ENCODE measurements around the gene MAML2. TPM values are rescaled to one million over a fixed set of nuclear protein-coding genes. Genes with fewer than 3 reads are reported as not detected.

MAML2 gene
- total RNA-seq, 2 experiments from 2014 or later = 11.8 to 12.5 TPM

GRCh38 chr11:96101146-96101545, 241.8 kb downstream of the MAML2 start:
- ATAC-seq = no peak
- H3K27me3 Mint-ChIP-seq = no peaks in the 10 kb centered on the region
- intact Hi-C loops (cut with micrococcal nuclease) = no loop called here
- CTCF ChIA-PET = interaction anchor here (0.8 to 1.5 kb wide), 5 partner anchors 9 to 241 kb away, joined by 3 to 4 read pairs (median 3); no protein-coding TSS in a partner anchor
- H3K4me1 Mint-ChIP-seq (ENCODE audit: low read depth) = peaks cover 48% of the 10 kb centered on the region
- H3K27ac Mint-ChIP-seq = no peak overlapping the region
- H3K36me3 Mint-ChIP-seq (ENCODE audit: low read depth) = peaks cover 22% of the 10 kb centered on the region
- H3K4me3 Mint-ChIP-seq = no peak overlapping the region
- no peak for DNase-seq
- POLR2A ChIA-PET = interaction anchor here (1.4 to 1.7 kb wide), 2 partner anchors 10 to 241 kb away, joined by 4 to 5 read pairs; no protein-coding TSS in a partner anchor
- H3K9me3 Mint-ChIP-seq = peaks cover 1% of the 10 kb centered on the region
- no peak for TF ChIP-seq CTCF (IDR thresholded peaks at IDR 0.05)

GRCh38 chr11:96098511-96099241, 244.3 kb downstream of the MAML2 start:
- Mint-ChIP-seq H3K4me3 (no peak overlapping the region), H3K36me3 (ENCODE audit: low read depth) (peaks cover 16% of the 10 kb centered on the region), H3K27me3 (no peaks in the 10 kb centered on the region), H3K4me1 (ENCODE audit: low read depth) (peaks cover 51% of the 10 kb centered on the region), H3K9me3 (peaks cover 1% of the 10 kb centered on the region), H3K27ac (no peak overlapping the region)
- CTCF ChIA-PET = interaction anchor here (1.0 to 1.3 kb wide), 2 partner anchors 9 to 20 kb away, joined by 3 read pairs; no protein-coding TSS in a partner anchor
- DNase-seq (no peak), ATAC-seq (no peak)
- intact Hi-C loops (cut with micrococcal nuclease) = no loop called here
- no peak for TF ChIP-seq CTCF (IDR thresholded peaks at IDR 0.05)
- POLR2A ChIA-PET = interaction anchor here (1.3 to 1.5 kb wide), 3 partner anchors 9 to 144 kb away, joined by 3 to 4 read pairs (median 3); no protein-coding TSS in a partner anchor

GRCh38 chr11:96097844-96098421, 245.1 kb downstream of the MAML2 start:
- H3K27me3 Mint-ChIP-seq = no peaks in the 10 kb centered on the region
- peaks cover 1% of the 10 kb centered on the region for H3K9me3 Mint-ChIP-seq
- no peak for DNase-seq
- intact Hi-C loops (cut with micrococcal nuclease) = no loop called here
- peaks cover 21% of the 10 kb centered on the region for H3K36me3 Mint-ChIP-seq (ENCODE audit: low read depth)
- no peak for TF ChIP-seq CTCF (IDR thresholded peaks at IDR 0.05)
- ChIA-PET CTCF (no interaction called here), POLR2A (no interaction called here)
- H3K4me3 Mint-ChIP-seq = no peak overlapping the region
- H3K27ac Mint-ChIP-seq = no peak overlapping the region
- no peak for ATAC-seq
- H3K4me1 Mint-ChIP-seq (ENCODE audit: low read depth) = peaks cover 54% of the 10 kb centered on the region

- Mint-ChIP-seq H3K9me3 (peaks cover 1% of the 10 kb centered on the region), H3K36me3 (ENCODE audit: low read depth) (peaks cover 31% of the 10 kb centered on the region), H3K4me1 (ENCODE audit: low read depth) (peaks cover 66% of the 10 kb centered on the region), H3K4me3 (no peak overlapping the region), H3K27ac (no peak overlapping the region), H3K27me3 (no peaks in the 10 kb centered on the region)
- no peak for ATAC-seq
- intact Hi-C loops (cut with micrococcal nuclease) = no loop called here
- no peak for TF ChIP-seq CTCF (IDR thresholded peaks at IDR 0.05)
- no peak for DNase-seq
- ChIA-PET POLR2A (no interaction called here), CTCF (no interaction called here)
These were observed 246.6 kb downstream of the MAML2 start for GRCh38 chr11:96096360-96096759.

GRCh38 chr11:96095884-96096303, 247.1 kb downstream of the MAML2 start:
- Mint-ChIP-seq H3K36me3 (ENCODE audit: low read depth) (peaks cover 31% of the 10 kb centered on the region), H3K4me1 (ENCODE audit: low read depth) (peaks cover 69% of the 10 kb centered on the region), H3K27ac (no peak overlapping the region), H3K27me3 (no peaks in the 10 kb centered on the region), H3K9me3 (peaks cover 1% of the 10 kb centered on the region), H3K4me3 (no peak overlapping the region)
- DNase-seq (no peak), ATAC-seq (no peak)
- POLR2A ChIA-PET = interaction anchor here (0.8 kb wide), 1 partner anchor 49 kb away, joined by 3 read pairs; no protein-coding TSS in a partner anchor
- CTCF ChIA-PET = no interaction called here
- intact Hi-C loops (cut with micrococcal nuclease) = no loop called here
- TF ChIP-seq CTCF (IDR thresholded peaks at IDR 0.05) = no peak

Data from activated CD8-positive, alpha-beta T cell treated with anti-CD3 and anti-CD28 coated beads for 36 hours (primary cell).